Stomach (tissue), 4 donors: Measurements from ENCODE around the gene UBE3D.

Experiments used
- CTCF ChIP-seq, 7 experiments: fragments of 450-650 bp in 4 of 7; fragments of 200-600 bp in 3 of 7; sonication (generic) in 3 of 7; IDR thresholded peaks; one replicate each; pipeline ENCODE4 v1.5.1; 2016 to 2019; ENCODE audit warnings: antibody characterized with exemption in 7 of 7, control low read depth in 2 of 7, mild to moderate bottlenecking in 1 of 7
- POLR2A ChIP-seq, 4 donors: fragments of 450-650 bp; IDR thresholded peaks; one replicate each; pipeline ENCODE4 v1.6.1; 2016; ENCODE audit warnings: antibody characterized with exemption in 4 of 4, control low read depth in 2 of 4, mild to moderate bottlenecking in 1 of 4, moderate library complexity in 1 of 4

GRCh38 chr6:82957868-82958245, 107.8 kb downstream of the UBE3D start:
- no peak for TF ChIP-seq CTCF (IDR thresholded peaks at IDR 0.05)
- no peak for TF ChIP-seq POLR2A (IDR thresholded peaks at IDR 0.05)
